Hair follicle dermal papilla cell (primary cell): Measurements from ENCODE around the gene TRMT10C. TPM values are rescaled to one million over a fixed set of nuclear protein-coding genes. Genes with fewer than 3 reads are reported as not detected.

Source experiments
- small RNA-seq: library from RNA; depleted of rRNA; stranded (forward); fragments of <200 nt; gene quantifications from one replicate; pipeline ENCODE3, GENCODE V24; 2012
- total RNA-seq: library from RNA; depleted of rRNA; stranded (reverse); fragments of >200 nt; gene quantifications from 2 replicates; pipeline ENCODE4 v1.2.3, GENCODE V29; 2012

The TRMT10C gene
- 21.0 and 21.6 TPM in 2 replicates for total RNA-seq

DNA sequence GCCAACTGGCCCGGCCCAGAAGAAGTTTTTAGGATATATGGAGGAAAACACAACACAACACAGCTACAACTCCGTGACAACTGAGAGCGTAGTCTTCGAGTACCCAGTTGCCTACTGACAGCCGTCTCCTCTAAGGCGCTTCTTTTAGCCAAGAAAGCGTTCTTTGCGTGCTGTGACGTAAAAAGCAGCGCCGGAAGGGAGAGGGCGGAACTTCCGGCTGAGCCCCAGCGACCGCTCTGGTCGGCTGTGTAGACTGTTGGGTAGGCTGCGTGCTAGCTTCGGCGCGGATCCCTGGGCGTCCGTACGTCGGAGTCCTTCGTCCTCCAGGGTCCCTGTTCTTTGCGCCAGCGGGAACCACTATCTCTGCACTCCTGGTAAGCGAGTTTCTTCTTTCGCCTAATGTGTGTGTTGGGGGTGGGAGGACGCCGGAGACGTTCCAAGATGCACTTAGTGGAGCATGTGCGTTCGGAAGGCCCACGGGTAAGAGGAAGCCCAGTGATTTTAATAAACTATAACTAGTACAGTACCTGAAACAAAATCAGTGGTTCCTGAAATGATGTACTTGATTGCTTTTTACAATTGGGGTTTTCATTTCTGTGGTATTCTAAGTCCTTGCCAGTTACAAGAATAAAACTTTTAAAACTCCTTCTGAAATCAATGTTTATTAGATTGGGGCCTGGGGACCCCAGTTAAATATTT is at the start of gene TRMT10C:
TRMT10C (plus strand) TSS at position 239 of the 699 bp plus-strand sequence. CDS start 2,914 bp downstream, outside the sequence.

GRCh38 chr3:101512646-101513418 is 48.8 kb upstream of the TRMT10C start, which contains the start of gene SENP7:
SENP7 (minus strand) TSS chr3:101513212; CDS start chr3:101513130, 82 bp downstream.

DNA sequence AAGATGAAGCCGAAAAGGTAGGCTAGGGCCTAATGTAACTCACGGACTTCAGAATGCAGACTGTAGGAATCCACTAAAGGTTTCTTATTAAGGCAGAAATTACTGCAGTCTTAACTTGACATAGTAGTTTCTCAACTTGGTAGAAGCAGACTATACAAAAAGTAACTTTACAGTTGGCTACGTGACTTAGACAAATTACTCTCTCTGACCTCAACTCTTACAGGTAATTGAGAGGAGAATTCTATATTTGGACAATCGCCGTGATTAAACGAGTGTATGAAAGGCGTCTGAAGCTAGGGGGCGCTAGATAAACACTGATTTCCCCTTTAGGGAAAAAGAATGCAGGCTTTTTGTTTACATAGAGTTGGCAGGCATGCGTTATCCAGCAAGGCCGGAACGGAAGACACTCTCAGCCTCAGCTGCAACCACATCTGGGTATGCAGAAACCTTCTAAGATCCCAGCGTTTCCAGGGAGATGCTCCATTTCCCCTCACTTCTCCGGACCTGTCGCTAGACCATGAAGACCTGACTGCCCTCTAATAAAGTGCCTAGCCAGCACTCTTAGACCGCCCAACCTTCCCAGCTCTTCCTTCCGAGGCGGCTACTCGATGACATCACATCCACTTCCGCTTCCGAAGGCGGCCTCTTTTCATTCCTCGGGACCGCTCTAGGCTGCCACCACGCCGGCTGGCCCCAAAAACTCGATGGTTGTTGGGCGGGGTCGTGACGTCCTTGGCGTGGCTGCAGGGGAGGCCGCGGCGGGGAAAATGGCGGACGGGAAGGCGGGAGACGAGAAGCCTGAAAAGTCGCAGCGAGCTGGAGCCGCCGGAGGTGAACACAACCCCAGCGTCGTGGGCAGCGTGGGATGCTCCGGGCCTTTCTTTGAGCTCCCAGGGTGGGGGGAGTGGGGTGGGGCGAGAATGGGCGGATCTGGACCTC is 12.1 kb downstream of the TRMT10C start, which contains the start of gene PCNP:
PCNP (plus strand) TSS at position 732 of the 939 bp plus-strand sequence; CDS start at position 768, 36 bp downstream.

Small RNA genes within 50 kb of the gene (small RNA-seq; reads per million reads assigned to genes)
- not detected for gene RNU6-1256P

Other genes starting within 250 kb of the TRMT10C start
- gene IMPG2, start 241.3 kb upstream of the TRMT10C start, total RNA-seq, result 0.65 and 0.73 TPM in 2 replicates
- 18.3 and 18.8 TPM in 2 replicates for gene SENP7, start 48.7 kb upstream of the TRMT10C start, total RNA-seq
- gene PCNP, start 12.3 kb downstream of the TRMT10C start, total RNA-seq, result 74.5 and 82.7 TPM in 2 replicates
- gene ZBTB11, start 115.3 kb downstream of the TRMT10C start, total RNA-seq, result 20.5 and 23.7 TPM in 2 replicates
- 738 and 891 TPM in 2 replicates for gene RPL24, start 124.8 kb downstream of the TRMT10C start, total RNA-seq
- gene CEP97, start 162.7 kb downstream of the TRMT10C start, total RNA-seq, result 7.0 and 10.2 TPM in 2 replicates
- gene NXPE3, start 217.3 kb downstream of the TRMT10C start, total RNA-seq, result 27.4 and 29.1 TPM in 2 replicates